ENCODE data around the gene NFKBIB. TPM values are rescaled to one million over a fixed set of nuclear protein-coding genes. Genes with fewer than 3 reads are reported as not detected.
"Not testable (repeated sequence)": the region's sequence is repeated elsewhere in the genome, so short reads cannot be mapped to it uniquely, and the experiment has no call there.

NFKBIB gene
- total RNA-seq, 1 donor from 2014 or later = 11.3 TPM

DNA sequence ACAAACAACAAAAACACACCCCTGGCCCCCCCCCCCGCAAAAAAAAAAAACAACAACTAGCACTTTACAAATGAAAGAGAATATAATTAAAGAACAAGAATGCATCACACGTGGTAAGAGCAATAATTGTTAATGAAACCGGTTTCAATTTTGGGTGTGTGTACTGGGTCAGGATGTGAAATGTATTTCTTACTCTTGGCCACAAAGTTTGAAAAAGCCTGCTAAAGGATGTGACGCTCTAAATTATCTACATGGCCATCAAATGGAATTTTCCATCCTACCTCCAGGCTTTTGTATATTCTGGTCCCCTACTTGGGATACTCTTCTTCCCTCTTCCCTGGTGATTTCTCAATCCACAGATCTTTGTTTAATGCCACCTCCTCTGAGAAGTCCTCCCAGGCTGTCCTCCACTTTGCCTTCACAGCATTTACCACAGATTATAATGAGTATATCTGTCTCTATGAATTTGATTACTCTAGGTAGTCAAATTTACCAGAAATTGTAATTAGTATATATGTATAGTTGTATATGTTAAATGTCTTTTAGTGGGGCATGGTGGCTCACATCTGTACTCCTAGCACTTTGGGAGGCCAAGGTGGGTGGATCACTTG, 28.7 kb downstream of the NFKBIB start:
- peak in 1 of 2 donors; percentile 80 for DNase-seq (ENCODE audit: low read depth in 2 of 2)

DNA sequence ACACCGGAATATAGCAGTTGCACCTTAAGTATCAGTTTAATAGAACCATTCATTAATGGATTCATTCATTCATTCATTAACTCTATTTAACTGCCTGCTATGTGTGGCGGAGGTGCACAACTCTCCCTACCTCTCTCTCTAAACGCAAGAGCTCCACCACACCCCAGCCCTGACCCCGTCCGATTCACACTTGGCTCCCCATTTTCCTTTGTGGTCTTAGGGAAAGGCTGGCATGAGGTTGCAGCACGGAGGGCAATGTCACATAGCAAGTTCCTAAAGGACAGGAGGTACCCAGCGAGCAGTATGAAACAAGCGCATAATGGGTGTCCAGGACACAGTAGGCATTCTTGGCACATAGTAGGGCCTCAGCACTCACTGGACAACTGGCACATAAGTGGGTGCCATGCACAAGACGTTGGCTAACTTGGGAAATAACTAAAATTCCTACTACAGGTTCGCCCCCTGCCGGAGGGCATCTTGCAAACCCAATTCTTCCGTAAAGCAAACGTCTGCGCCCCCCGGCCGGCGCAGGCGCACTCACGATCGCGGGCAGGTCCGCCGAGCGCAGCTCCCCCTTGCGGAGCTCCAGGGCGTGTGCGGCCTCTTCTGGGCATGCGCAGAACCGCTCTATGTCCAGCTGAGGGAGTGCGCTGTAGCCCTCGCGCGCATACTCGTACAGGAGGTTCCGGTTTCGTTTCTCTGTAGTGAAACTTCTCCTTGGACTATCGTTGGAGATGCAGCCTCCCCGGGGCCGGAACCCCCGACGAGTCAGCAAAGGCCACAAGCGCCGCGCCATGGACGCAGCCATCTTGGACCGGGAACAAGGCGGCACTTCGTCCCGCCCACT, 30.4 kb downstream of the NFKBIB start, which contains the start of gene SARS2:
SARS2 (minus strand) TSS at position 835 of the 847 bp plus-strand sequence; CDS start at position 808, 27 bp downstream.
- DNase-seq (ENCODE audit: low read depth in 2 of 2) = peak; percentile 96

DNA sequence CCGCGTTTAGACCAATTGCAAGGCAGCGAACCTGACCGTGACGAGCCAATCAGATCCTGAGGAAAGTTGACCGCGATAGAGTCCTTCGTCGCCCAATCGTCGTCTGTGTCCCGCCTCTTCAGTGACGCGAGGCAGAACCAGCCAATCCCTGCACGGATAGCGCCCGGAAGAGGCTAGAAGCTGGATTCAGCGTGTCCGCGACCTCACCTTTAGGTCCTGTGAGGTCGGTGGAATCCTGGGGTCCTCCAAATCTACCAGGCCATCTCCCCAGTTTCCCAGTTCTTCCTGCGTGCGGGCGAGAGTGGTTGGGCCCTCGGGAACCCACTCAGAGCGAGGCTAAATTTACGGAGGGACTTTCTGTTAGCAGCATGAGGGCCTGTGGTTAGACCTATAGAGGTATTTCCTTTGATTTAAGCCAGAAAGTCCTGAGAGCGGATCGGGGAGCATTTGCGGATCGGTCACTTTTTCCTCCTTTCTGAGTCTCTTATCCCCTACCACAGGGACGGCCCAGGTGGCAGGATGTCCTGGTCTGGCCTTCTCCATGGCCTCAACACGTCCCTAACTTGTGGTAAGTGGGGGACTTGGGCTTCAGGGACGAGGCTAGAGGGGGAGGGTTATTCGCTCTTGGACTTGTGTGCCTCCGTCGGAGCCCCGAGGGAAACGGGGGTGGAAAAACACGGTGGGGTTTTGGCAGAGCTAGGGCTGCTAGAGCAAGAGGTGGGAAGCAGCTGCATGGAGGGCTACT, 31.2 kb downstream of the NFKBIB start, which contains the start of gene MRPS12:
MRPS12 (plus strand) TSS at position 169 of the 745 bp plus-strand sequence; CDS start at position 520, 351 bp downstream.
- DNase-seq (ENCODE audit: low read depth in 2 of 2) = peak; percentile 100

DNA sequence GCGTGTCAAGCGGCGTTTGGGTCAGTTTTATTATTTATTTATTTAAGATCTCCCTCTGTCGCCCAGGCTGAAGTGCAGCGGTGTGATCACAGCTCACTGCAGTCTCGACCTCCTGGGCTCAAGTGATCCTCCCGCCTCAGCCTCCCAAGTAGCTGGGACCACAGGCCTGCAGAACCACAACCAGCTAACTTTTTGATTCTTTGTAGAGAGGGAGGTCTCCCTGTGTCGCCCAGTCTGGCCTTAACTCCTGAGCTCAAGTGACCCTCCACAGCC, 31.7 kb downstream of the NFKBIB start:
- no peak for DNase-seq (ENCODE audit: low read depth in 2 of 2)

DNA sequence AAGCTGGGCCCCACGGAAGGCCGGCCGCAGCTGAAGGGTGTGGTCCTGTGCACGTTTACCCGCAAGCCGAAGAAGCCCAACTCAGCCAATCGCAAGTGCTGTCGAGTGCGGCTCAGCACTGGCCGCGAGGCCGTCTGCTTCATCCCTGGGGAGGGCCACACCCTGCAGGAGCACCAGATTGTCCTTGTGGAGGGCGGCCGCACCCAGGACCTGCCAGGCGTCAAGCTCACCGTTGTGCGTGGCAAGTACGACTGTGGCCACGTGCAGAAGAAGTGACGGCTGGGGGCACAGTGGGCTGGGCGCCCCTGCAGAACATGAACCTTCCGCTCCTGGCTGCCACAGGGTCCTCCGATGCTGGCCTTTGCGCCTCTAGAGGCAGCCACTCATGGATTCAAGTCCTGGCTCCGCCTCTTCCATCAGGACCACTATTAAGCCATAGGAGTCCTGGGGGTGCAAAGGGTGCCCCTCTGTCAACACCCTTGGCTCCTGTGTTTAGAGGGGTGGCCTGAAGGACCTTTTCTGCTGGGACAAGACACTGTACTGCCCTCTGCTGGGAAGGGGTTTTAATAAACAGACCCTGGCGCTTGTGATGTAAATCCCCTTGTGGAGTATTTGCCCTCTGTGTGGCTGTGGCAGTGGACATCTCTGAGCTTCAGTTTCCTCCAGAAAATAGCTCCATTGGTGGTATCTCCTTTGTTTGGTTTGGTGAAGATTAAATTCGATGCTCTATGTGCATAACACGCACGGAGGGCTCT, 32.8 kb downstream of the NFKBIB start:
- DNase-seq (ENCODE audit: low read depth in 2 of 2) = peak; percentile 68 to 69

- DNase-seq (ENCODE audit: low read depth in 2 of 2) = no peak
Measured at GRCh38 chr19:38933544-38933943, 33.8 kb downstream of the NFKBIB start.

DNA sequence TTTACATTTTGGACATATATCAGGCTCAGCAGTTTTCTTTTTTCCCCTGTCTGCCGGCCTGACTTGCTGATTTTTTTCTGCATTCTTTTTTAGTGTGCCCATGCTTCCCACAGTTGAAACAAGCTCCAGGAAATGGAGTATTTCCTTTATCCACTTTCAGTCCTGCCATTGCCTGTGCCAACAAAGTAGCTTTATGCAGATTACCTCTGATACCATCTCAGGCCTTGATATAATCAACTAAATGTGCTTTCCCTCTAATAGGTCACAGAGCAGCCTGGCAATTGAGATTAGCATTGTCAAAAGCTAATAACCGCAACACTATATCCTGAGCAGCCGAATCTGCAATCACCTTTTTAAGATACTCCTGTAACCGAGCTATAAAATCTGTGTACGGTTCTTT, 40.2 kb downstream of the NFKBIB start:
- peak; percentile 21 to 46 for DNase-seq (ENCODE audit: low read depth in 2 of 2)

GRCh38 chr19:38941466-38941865, 41.7 kb downstream of the NFKBIB start:
- not testable (repeated sequence) for DNase-seq (ENCODE audit: low read depth in 2 of 2)

DNA sequence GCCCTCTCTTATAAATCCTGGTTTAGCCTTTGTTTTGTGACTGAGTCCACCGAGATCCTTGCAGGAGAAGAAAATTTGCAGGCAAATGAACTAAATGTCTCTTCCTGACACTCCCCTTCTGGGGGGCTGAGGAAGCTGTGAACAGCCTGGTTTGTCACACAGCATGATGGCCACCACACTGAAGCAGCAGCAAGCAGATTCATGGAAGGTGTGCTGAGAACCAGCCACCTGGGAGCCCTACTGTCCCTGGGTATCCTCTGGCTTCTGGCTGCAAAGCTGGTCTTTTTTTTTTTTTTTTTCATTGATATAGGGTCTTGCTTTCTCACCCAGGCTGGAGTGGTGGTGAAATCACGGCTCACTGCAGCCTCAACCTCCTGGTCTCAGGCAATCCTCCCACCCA, 42.2 kb downstream of the NFKBIB start:
- DNase-seq (ENCODE audit: low read depth in 2 of 2) = no peak

- no peak for DNase-seq (ENCODE audit: low read depth in 2 of 2)
Measured at GRCh38 chr19:38942471-38943181, 42.9 kb downstream of the NFKBIB start.

- no peak for DNase-seq (ENCODE audit: low read depth in 2 of 2)
Measured at GRCh38 chr19:38944981-38945506, 45.3 kb downstream of the NFKBIB start.

- no peak for DNase-seq (ENCODE audit: low read depth in 2 of 2)
Measured at GRCh38 chr19:38945562-38946228, 45.9 kb downstream of the NFKBIB start.

DNA sequence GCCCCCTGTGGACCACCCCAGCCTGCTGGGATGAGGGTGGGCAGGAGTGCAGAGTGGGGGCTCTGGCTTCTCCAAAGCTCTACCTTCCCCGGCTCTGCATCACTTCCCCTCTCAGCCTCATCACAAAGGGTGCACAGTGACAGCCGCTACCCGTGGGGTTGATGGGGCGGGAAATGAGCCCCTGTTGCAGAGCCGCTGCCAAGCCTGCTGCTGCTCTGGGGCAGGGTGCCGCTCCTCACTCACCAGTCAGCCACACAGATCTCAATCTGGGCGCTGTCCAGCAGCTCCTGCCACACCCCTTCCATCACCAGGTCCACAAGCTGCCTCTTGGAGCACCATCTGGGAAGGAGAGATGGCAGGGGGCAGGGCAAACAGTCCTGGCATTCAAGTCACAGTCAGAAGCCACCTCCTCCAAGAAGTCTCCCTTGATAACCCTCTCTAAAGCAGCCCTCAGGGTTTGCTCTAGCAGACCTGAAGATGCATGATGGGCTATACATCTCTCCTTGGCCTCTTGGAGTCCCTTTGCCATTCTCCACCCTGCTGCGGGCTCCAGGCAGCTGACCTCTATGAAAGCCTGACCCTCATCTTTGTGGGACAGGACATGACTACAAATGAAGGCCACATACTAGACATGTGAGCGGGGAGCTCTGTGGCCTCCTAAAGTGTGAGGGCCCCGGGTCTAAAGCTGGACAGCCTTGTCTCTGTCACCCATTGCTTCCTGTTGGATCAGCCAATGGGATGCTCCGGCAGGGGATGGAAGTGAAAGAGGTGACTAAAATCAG, 46.7 kb downstream of the NFKBIB start:
- DNase-seq (ENCODE audit: low read depth in 2 of 2) = no peak

- peak; percentile 77 to 86 for DNase-seq (ENCODE audit: low read depth in 2 of 2)
Measured at GRCh38 chr19:38949580-38950367, 50.0 kb downstream of the NFKBIB start.

DNA sequence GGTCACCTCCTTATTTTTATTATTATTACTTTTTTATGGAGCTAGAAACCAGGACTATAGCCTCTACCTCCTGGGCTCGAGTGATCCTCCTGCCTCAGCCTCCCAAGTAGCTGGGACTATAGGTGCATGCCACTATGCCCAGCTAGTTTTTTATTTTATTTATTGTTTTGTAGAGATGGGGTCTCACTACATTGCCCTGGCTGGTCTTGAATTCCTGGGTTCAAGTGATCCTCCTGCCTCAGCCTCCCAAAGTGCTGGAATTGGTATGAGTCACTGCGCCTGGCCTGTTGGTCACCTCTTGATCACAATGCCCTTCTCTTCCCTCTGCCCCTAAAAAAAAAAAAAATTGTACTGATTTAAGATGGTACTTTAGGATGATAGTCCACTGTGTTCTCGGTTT, 51.4 kb downstream of the NFKBIB start:
- DNase-seq (ENCODE audit: low read depth in 2 of 2) = no peak

- DNase-seq (ENCODE audit: low read depth in 2 of 2) = peak; percentile 43 to 70
Measured at GRCh38 chr19:38952395-38953165, 52.8 kb downstream of the NFKBIB start.

- DNase-seq (ENCODE audit: low read depth in 2 of 2) = no peak
Measured at GRCh38 chr19:38953677-38954076, 53.9 kb downstream of the NFKBIB start.

GRCh38 chr19:38956264-38956663, 56.5 kb downstream of the NFKBIB start:
- no peak for DNase-seq (ENCODE audit: low read depth in 2 of 2)

All from lung microvascular endothelial cell (primary cell).